Gastrocnemius medialis (tissue), 4 donors: ENCODE measurements around the gene CAMK4.

Experiments used
- POLR2A ChIP-seq, 2 donors: fragments of 450-650 bp; IDR thresholded peaks; one replicate each; pipeline ENCODE4 v1.6.1; 2017; ENCODE audit warnings: antibody characterized with exemption in 2 of 2, mild to moderate bottlenecking in 2 of 2, moderate library complexity in 2 of 2
- TF ChIP-seq, protein P1 (sequence below), 5 experiments: fragments of 450-650 bp in 3 of 5; fragments of 200-600 bp in 2 of 5; sonication (generic) in 2 of 5; IDR thresholded peaks in 4 of 5; conservative IDR thresholded peaks in 1 of 5; 1 replicate in 4 of 5; 2 replicates in 1 of 5; pipeline ENCODE4 v1.5.1; 2016 to 2019; ENCODE audit warnings: antibody characterized with exemption in 5 of 5, mild to moderate bottlenecking in 3 of 5, moderate library complexity in 3 of 5

DNA sequence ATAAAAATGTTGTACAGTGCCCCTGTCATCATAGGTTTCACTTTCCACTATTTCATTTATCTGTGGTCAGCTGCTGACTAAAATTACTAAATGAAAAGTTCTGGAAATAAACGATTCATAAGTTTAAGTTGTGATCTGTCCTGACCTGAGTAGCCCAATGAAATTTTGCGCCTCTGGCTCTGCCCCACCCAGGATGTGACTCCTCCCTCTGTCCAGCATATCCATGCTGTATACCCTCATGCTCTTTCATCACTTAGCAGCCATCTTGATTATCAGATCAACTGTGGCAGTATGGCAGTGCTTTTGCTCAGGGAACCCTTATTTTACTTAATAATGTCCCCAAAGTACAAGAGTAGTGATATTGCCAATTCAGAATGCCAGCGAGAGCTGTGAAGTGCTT lies 190.9 kb downstream of the CAMK4 start:
- TF ChIP-seq, protein P1, sequence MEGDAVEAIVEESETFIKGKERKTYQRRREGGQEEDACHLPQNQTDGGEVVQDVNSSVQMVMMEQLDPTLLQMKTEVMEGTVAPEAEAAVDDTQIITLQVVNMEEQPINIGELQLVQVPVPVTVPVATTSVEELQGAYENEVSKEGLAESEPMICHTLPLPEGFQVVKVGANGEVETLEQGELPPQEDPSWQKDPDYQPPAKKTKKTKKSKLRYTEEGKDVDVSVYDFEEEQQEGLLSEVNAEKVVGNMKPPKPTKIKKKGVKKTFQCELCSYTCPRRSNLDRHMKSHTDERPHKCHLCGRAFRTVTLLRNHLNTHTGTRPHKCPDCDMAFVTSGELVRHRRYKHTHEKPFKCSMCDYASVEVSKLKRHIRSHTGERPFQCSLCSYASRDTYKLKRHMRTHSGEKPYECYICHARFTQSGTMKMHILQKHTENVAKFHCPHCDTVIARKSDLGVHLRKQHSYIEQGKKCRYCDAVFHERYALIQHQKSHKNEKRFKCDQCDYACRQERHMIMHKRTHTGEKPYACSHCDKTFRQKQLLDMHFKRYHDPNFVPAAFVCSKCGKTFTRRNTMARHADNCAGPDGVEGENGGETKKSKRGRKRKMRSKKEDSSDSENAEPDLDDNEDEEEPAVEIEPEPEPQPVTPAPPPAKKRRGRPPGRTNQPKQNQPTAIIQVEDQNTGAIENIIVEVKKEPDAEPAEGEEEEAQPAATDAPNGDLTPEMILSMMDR (IDR thresholded peaks at IDR 0.05 in 4 of 5, conservative IDR thresholded peaks at IDR 0.05 in 1 of 5): no peak
- TF ChIP-seq POLR2A (IDR thresholded peaks at IDR 0.05): no peak
